ENCODE measurements around the gene MRPL33. TPM values are rescaled to one million over a fixed set of nuclear protein-coding genes. Genes with fewer than 3 reads are reported as not detected.

The MRPL33 gene
- total and polyA plus RNA-seq, 2 experiments from 2014 or later, result 80.5 to 310 TPM

- no peak for ATAC-seq
Measured at GRCh38 chr2:27730261-27730662, 41.3 kb upstream of the MRPL33 start.

More at GRCh38 chr2:27730261-27730662, 41.3 kb upstream of the MRPL33 start:
- Histone ChIP-seq H3K36me3 (ENCODE audit: insufficient read depth) (no peaks in the 10 kb centered on the region), H3K4me2 (no peak overlapping the region), H3K4me1 (ENCODE audit: insufficient read depth) (peaks cover 14% of the 10 kb centered on the region), H4K20me1 (replicated peaks; ENCODE audit: insufficient read depth) (no peaks in the 10 kb centered on the region), H3K27me3 (ENCODE audit: insufficient read depth) (no peaks in the 10 kb centered on the region), H3K79me2 (replicated peaks; ENCODE audit: insufficient read depth) (no peaks in the 10 kb centered on the region), H3K4me3 (no peak overlapping the region), H3K27ac (ENCODE audit: low read depth) (no peak overlapping the region), H3K9me2 (ENCODE audit: insufficient read depth) (no peaks in the 10 kb centered on the region), H2AFZ (peak overlapping the region; percentile 38; the same call in 1 of the 2 replicates), H3F3A (replicated peaks; ENCODE audit: low read depth) (no peaks in the 10 kb centered on the region)
- H3K27ac Mint-ChIP-seq, result no peak overlapping the region
- no peak for DNase-seq (ENCODE audit: low spot score)
- H3K9me3 Mint-ChIP-seq, result no peaks in the 10 kb centered on the region
- TF ChIP-seq ETS1 (IDR thresholded peaks at IDR 0.05), result no peak
- TF ChIP-seq CREB1 (CRISPR knock-in tag; IDR thresholded peaks at IDR 0.05; ENCODE audit: low read depth), result no peak
- no peak for TF ChIP-seq EZH2 (IDR thresholded peaks at IDR 0.05; ENCODE audit: low read depth, unreplicated experiment)
- no peak for TF ChIP-seq POLR2AphosphoS5 (IDR thresholded peaks at IDR 0.05; ENCODE audit: low read depth)
- no peak for TF ChIP-seq CTCF (conservative IDR thresholded peaks at IDR 0.05; ENCODE audit: low read depth in 2 of 2)
- no peak for TF ChIP-seq ZNF462 (CRISPR knock-in tag; IDR thresholded peaks at IDR 0.05)
- TF ChIP-seq EZH2phosphoT487 (IDR thresholded peaks at IDR 0.05; ENCODE audit: unreplicated experiment), result no peak
- no peak for TF ChIP-seq ZNF331 (CRISPR knock-in tag; IDR thresholded peaks at IDR 0.05; ENCODE audit: low read depth)
- no peak for TF ChIP-seq STAT1 (IDR thresholded peaks at IDR 0.05; ENCODE audit: unreplicated experiment)
- no peak for TF ChIP-seq JUNB (IDR thresholded peaks at IDR 0.05; ENCODE audit: unreplicated experiment)
- TF ChIP-seq REST (IDR thresholded peaks at IDR 0.05; ENCODE audit: unreplicated experiment), result no peak
- no peak for TF ChIP-seq ZNF114 (CRISPR knock-in tag; IDR thresholded peaks at IDR 0.05)
- H3K27me3 Mint-ChIP-seq (ENCODE audit: insufficient read depth, low read depth, poor library complexity), result peaks cover 4% of the 10 kb centered on the region
- no peaks in the 10 kb centered on the region for H3K36me3 Mint-ChIP-seq (ENCODE audit: low read depth)
- peaks cover 16% of the 10 kb centered on the region for H3K4me1 Mint-ChIP-seq
- no peak overlapping the region for H3K4me3 Mint-ChIP-seq
